ENCODE results near the gene MAP9. TPM values are rescaled to one million over a fixed set of nuclear protein-coding genes. Genes with fewer than 3 reads are reported as not detected.
A peak's percentile ranks its signal among the peaks of the same experiment; 100 is the strongest.
"Not testable (repeated sequence)": the region's sequence is repeated elsewhere in the genome, so short reads cannot be mapped to it uniquely, and the experiment has no call there.

MAP9 gene
- polyA plus RNA-seq, 3 donors: 0.01 TPM; not detected in 2

DNA sequence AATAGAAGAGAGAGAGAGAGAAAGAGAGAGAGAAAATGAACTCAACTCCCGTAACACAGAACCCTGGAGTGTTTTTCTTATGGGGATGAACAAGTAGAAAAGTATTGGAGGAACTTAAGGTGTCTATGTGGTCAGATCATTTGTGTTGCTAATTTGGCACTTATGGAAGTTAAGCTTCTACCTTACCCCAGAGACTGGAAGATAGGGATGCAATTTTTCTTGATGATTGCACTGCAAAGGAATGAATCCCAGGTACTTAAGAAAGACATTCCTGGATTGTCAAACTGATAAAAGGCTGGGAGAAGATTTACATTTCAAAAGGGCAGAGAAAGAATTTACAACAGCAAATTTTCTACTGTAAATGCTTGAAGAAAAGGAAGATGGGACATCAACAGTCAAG, 57.2 kb downstream of the MAP9 start:
- no peaks in the 10 kb centered on the region for H3K27me3 Mint-ChIP-seq (ENCODE audit: low read depth in 3 of 3)
- Histone ChIP-seq H3K27ac (ENCODE audit: low read depth in 1 of 2, low read length in 2 of 2) (no peak overlapping the region), H3K4me1 (ENCODE audit: control insufficient read depth in 1 of 2, insufficient read depth in 2 of 2, low read length in 2 of 2) (no peaks in the 10 kb centered on the region), H3K9ac (ENCODE audit: insufficient read depth, low read length, poor library complexity, severe bottlenecking) (no peak overlapping the region), H2AFZ (ENCODE audit: insufficient read depth, low read depth, low read length, poor library complexity, severe bottlenecking) (no peak overlapping the region), H4K20me1 (ENCODE audit: insufficient read depth, low read length) (no peaks in the 10 kb centered on the region), H3K9me3 (replicated peaks in 1 of 2; ENCODE audit: control insufficient read depth in 1 of 2, insufficient read depth in 1 of 2, low read length in 2 of 2) (peaks cover 0 to 4% of the 10 kb centered on the region in 2 donors), H3K79me2 (ENCODE audit: insufficient read depth, low read length) (no peaks in the 10 kb centered on the region), H3K4me3 (replicated peaks in 1 of 3; ENCODE audit: low read depth in 2 of 3, low read length in 3 of 3) (no peak overlapping the region), H3K4me2 (replicated peaks; ENCODE audit: extremely low read depth, low read length, poor library complexity, severe bottlenecking) (no peak overlapping the region), H3K27me3 (ENCODE audit: control insufficient read depth in 2 of 2, insufficient read depth in 2 of 2, low read length in 2 of 2) (no peaks in the 10 kb centered on the region), H3K36me3 (replicated peaks in 1 of 2; ENCODE audit: control insufficient read depth in 1 of 2, insufficient read depth in 2 of 2, low read length in 2 of 2) (no peaks in the 10 kb centered on the region)
- no peak overlapping the region for H3K4me3 Mint-ChIP-seq
- H3K9me3 Mint-ChIP-seq: peaks cover 0 to 6% (median 3%) of the 10 kb centered on the region in 7 donors
- H3K27ac Mint-ChIP-seq: no peak overlapping the region
- intact Hi-C loops (cut with micrococcal nuclease): no loop called here
- H3K36me3 Mint-ChIP-seq: no peaks in the 10 kb centered on the region
- WGBS (ENCODE audit: insufficient coverage): no CpG with 5 or more reads among the region's 1 CpG
- H3K4me1 Mint-ChIP-seq: no peaks in the 10 kb centered on the region
- no peak for DNase-seq
- TF ChIP-seq, protein P1, sequence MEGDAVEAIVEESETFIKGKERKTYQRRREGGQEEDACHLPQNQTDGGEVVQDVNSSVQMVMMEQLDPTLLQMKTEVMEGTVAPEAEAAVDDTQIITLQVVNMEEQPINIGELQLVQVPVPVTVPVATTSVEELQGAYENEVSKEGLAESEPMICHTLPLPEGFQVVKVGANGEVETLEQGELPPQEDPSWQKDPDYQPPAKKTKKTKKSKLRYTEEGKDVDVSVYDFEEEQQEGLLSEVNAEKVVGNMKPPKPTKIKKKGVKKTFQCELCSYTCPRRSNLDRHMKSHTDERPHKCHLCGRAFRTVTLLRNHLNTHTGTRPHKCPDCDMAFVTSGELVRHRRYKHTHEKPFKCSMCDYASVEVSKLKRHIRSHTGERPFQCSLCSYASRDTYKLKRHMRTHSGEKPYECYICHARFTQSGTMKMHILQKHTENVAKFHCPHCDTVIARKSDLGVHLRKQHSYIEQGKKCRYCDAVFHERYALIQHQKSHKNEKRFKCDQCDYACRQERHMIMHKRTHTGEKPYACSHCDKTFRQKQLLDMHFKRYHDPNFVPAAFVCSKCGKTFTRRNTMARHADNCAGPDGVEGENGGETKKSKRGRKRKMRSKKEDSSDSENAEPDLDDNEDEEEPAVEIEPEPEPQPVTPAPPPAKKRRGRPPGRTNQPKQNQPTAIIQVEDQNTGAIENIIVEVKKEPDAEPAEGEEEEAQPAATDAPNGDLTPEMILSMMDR (IDR thresholded peaks at IDR 0.05): no peak

- H3K27ac Mint-ChIP-seq: peak overlapping the region in 2 of 7 donors; percentile 0 to 7
- H3K27me3 Mint-ChIP-seq (ENCODE audit: low read depth in 3 of 3); DNase-seq; H3K36me3 Mint-ChIP-seq; H3K36me3 ChIP-seq (replicated peaks in 1 of 2; ENCODE audit: control insufficient read depth in 1 of 2, insufficient read depth in 2 of 2, low read length in 2 of 2); H3K4me1 Mint-ChIP-seq; H3K4me3 Mint-ChIP-seq; intact Hi-C loops (cut with micrococcal nuclease); H3K79me2 ChIP-seq (ENCODE audit: insufficient read depth, low read length); H2AFZ ChIP-seq (ENCODE audit: insufficient read depth, low read depth, low read length, poor library complexity, severe bottlenecking); H3K9me3 Mint-ChIP-seq; H3K4me3 ChIP-seq (replicated peaks in 1 of 3; ENCODE audit: low read depth in 2 of 3, low read length in 3 of 3); H3K27ac ChIP-seq (ENCODE audit: low read depth in 1 of 2, low read length in 2 of 2); H3K9ac ChIP-seq (ENCODE audit: insufficient read depth, low read length, poor library complexity, severe bottlenecking); H4K20me1 ChIP-seq (ENCODE audit: insufficient read depth, low read length); H3K9me3 ChIP-seq (replicated peaks in 1 of 2; ENCODE audit: control insufficient read depth in 1 of 2, insufficient read depth in 1 of 2, low read length in 2 of 2); H3K4me2 ChIP-seq (replicated peaks; ENCODE audit: extremely low read depth, low read length, poor library complexity, severe bottlenecking); H3K4me1 ChIP-seq (ENCODE audit: control insufficient read depth in 1 of 2, insufficient read depth in 2 of 2, low read length in 2 of 2); H3K27me3 ChIP-seq (ENCODE audit: control insufficient read depth in 2 of 2, insufficient read depth in 2 of 2, low read length in 2 of 2): not testable (repeated sequence)
- 100% methylated on average over 4 of the region's 5 CpGs for WGBS (ENCODE audit: insufficient coverage)
Measured at GRCh38 chr4:155312027-155312426, 64.7 kb downstream of the MAP9 start.

Data from CD14-positive monocyte (primary cell).